Lung (tissue), 12 donors: ENCODE measurements around the gene ABR. TPM values are rescaled to one million over a fixed set of nuclear protein-coding genes. Genes with fewer than 3 reads are reported as not detected.

Experiments used
- ATAC-seq: fragments of 200-7000 bp; cut with Tn5 transposase; one replicate; pipeline ENCODE4 v1.9.1; 2020; ENCODE audit warnings: moderate number of reproducible peaks; ENCODE audit not compliant: insufficient read depth, low FRiP score
- DNase-seq, 3 donors: peaks; one replicate each; pipeline ENCODE4 v3.0.0-alpha.2; 2013 to 2017
- H3K27ac ChIP-seq, 2 donors: one replicate each; pipeline ENCODE4 v1.5.1; 2013; ENCODE audit warnings: mild to moderate bottlenecking in 2 of 2, moderate library complexity in 2 of 2, control low read depth in 1 of 2, inconsistent platforms in 1 of 2, low read depth in 1 of 2, low read length in 1 of 2
- H3K27me3 ChIP-seq, 3 donors: one replicate each; pipeline ENCODE4 v1.5.1; 2013; ENCODE audit warnings: low read length in 2 of 3; ENCODE audit not compliant: control insufficient read depth in 3 of 3, insufficient read depth in 3 of 3
- H3K36me3 ChIP-seq, 4 donors: one replicate each; pipeline ENCODE4 v1.5.1; 2013; ENCODE audit warnings: low read length in 4 of 4, mild to moderate bottlenecking in 1 of 4, moderate library complexity in 1 of 4; ENCODE audit not compliant: control insufficient read depth in 4 of 4, insufficient read depth in 4 of 4
- H3K4me1 ChIP-seq, 5 donors: one replicate each; pipeline ENCODE4 v1.5.1; 2013; ENCODE audit warnings: low read length in 5 of 5, mild to moderate bottlenecking in 2 of 5, moderate library complexity in 1 of 5; ENCODE audit not compliant: control insufficient read depth in 5 of 5, insufficient read depth in 5 of 5
- H3K4me3 ChIP-seq: one replicate; pipeline ENCODE4 v1.5.1; 2013; ENCODE audit warnings: mild to moderate bottlenecking, control low read depth, moderate library complexity
- H3K9ac ChIP-seq, 2 donors: one replicate each; pipeline ENCODE4 v1.5.1; 2013; ENCODE audit warnings: low read length in 2 of 2, control low read depth in 1 of 2; ENCODE audit not compliant: insufficient read depth in 1 of 2
- H3K9me3 ChIP-seq, 4 donors: one replicate each; pipeline ENCODE4 v1.5.1; 2013; ENCODE audit warnings: low read length in 3 of 4, mild to moderate bottlenecking in 1 of 4, moderate library complexity in 1 of 4; ENCODE audit not compliant: control insufficient read depth in 4 of 4, insufficient read depth in 3 of 4
- WGBS, 2 donors: extraction: QIAGEN DNeasy Blood & Tissue Kit; methylation state at CpG; one replicate each; pipeline ENCODE4 v1.1.7; 2013; 5-methylcytosine and 5-hydroxymethylcytosine counted together
- polyA plus RNA-seq, 2 donors: library from polyadenylated mRNA; stranded (reverse); fragments of 200-250 nt; gene quantifications; one replicate each; pipeline ENCODE4 v1.2.1, GENCODE V29; 2013
- total RNA-seq, 2 donors: library from RNA; depleted of rRNA in 1 of 2; stranded (reverse); fragments of >200 nt in 1 of 2; gene quantifications; one replicate each; pipeline ENCODE4 v1.2.1, GENCODE V29; 2014 to 2021
- TF ChIP-seq, protein P1 (sequence below): IDR thresholded peaks from 2 replicates; pipeline ENCODE4 v1.5.1; 2012; ENCODE audit warnings: mild to moderate bottlenecking; ENCODE audit errors: control extremely low read depth, extremely low read depth
- donor health status: control.
- donor health status: control.
- donor health status: Bipolar disorder and iron deficiency.
- donor health status: healthy.
- donor health status: DM: yes; HTN: yes; CAD: no.

Gene ABR
- total and polyA plus RNA-seq, 4 donors = 54.8 to 187 (median 70.2) TPM

DNA sequence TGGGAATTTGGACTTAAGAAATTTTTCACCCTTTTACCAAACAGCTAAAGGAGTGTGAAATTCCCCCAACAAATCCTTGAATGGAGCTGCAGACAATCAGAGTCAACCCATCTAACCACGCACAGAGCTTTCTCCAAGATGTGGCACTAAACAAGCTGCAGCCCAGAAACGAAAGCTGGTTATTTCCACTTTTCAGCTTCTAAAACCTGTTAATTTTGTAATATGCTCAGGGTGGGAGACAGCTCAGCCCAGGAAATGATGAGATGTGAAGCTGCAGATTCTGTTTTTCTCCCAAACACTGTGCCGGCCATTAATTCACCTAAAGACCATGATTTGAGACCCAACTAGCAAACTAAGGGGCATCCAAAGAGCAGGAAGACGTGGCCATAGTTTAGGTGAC, 33.2 kb upstream of the ABR start:
- H3K4me1 ChIP-seq = peaks cover 0 to 3% (median 0%) of the 10 kb centered on the region in 5 donors
- H3K4me3 ChIP-seq = no peak overlapping the region
- no peak overlapping the region for H3K27ac ChIP-seq
- ATAC-seq = no peak
- TF ChIP-seq, protein P1, sequence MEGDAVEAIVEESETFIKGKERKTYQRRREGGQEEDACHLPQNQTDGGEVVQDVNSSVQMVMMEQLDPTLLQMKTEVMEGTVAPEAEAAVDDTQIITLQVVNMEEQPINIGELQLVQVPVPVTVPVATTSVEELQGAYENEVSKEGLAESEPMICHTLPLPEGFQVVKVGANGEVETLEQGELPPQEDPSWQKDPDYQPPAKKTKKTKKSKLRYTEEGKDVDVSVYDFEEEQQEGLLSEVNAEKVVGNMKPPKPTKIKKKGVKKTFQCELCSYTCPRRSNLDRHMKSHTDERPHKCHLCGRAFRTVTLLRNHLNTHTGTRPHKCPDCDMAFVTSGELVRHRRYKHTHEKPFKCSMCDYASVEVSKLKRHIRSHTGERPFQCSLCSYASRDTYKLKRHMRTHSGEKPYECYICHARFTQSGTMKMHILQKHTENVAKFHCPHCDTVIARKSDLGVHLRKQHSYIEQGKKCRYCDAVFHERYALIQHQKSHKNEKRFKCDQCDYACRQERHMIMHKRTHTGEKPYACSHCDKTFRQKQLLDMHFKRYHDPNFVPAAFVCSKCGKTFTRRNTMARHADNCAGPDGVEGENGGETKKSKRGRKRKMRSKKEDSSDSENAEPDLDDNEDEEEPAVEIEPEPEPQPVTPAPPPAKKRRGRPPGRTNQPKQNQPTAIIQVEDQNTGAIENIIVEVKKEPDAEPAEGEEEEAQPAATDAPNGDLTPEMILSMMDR = no peak
- H3K36me3 ChIP-seq = no peaks in the 10 kb centered on the region
- DNase-seq = no peak
- 51 to 57% methylated on average over 4 of the region's 4 CpGs for WGBS, 2 donors
- H3K9ac ChIP-seq = no peak overlapping the region
- H3K27me3 ChIP-seq = peaks cover 0 to 17% (median 3%) of the 10 kb centered on the region in 3 donors
- H3K9me3 ChIP-seq = no peaks in the 10 kb centered on the region

DNA sequence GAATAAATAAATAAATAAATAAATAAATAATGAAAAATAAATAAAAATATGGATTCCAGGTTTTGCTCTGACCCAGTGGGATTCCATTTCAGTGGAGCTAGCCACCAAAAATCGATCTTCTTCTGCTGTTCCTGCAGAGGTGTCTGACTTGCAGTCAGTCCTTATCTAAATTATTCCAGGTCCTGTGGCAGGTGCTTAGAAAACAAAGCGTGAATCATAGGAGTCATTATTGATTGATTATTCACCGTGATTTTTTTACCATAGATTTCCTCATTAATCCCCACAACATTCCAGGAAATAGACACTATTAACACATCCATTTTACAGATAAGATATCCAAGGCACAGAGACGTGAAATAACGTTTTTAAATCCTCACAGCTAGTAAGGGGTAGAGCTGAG, 31.5 kb upstream of the ABR start:
- TF ChIP-seq, protein P1 = no peak
- no peak overlapping the region for H3K27ac ChIP-seq
- DNase-seq = no peak
- no peak overlapping the region for H3K9ac ChIP-seq
- ATAC-seq = no peak
- peaks cover 0 to 3% (median 0%) of the 10 kb centered on the region in 5 donors for H3K4me1 ChIP-seq
- no peaks in the 10 kb centered on the region for H3K36me3 ChIP-seq
- H3K4me3 ChIP-seq = no peak overlapping the region
- H3K9me3 ChIP-seq = no peaks in the 10 kb centered on the region
- H3K27me3 ChIP-seq = peaks cover 0 to 10% (median 0%) of the 10 kb centered on the region in 3 donors
- 79 to 84% methylated on average over 5 of the region's 5 CpGs for WGBS, 2 donors

DNA sequence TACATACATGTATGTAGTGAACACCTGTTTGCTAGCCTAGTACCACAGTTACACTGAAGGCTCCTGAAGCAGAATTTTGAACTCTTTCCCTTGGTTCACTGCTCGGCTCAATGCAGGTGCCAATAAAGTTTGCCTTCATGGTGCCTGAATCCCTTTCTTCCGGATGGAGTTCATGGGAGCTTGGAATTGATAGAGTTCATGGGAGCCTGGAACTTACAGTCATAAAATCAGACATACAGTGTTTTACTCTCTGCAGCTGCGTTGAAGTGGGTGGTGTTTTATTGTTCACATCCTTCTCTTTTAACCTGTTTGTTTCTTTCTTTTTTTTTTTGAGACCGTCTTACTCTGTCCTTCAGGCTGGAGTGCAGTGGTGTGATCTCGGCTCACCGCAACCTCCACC, 29.2 kb upstream of the ABR start:
- WGBS, 2 donors = 87 to 94% methylated on average over 6 of the region's 6 CpGs
- TF ChIP-seq, protein P1 = no peak
- no peaks in the 10 kb centered on the region for H3K9me3 ChIP-seq
- no peaks in the 10 kb centered on the region for H3K36me3 ChIP-seq
- peaks cover 0 to 3% (median 0%) of the 10 kb centered on the region in 5 donors for H3K4me1 ChIP-seq
- DNase-seq = no peak
- H3K9ac ChIP-seq = no peak overlapping the region
- no peak overlapping the region for H3K27ac ChIP-seq
- ATAC-seq = no peak
- peaks cover 0 to 12% (median 0%) of the 10 kb centered on the region in 3 donors for H3K27me3 ChIP-seq
- H3K4me3 ChIP-seq = no peak overlapping the region

DNA sequence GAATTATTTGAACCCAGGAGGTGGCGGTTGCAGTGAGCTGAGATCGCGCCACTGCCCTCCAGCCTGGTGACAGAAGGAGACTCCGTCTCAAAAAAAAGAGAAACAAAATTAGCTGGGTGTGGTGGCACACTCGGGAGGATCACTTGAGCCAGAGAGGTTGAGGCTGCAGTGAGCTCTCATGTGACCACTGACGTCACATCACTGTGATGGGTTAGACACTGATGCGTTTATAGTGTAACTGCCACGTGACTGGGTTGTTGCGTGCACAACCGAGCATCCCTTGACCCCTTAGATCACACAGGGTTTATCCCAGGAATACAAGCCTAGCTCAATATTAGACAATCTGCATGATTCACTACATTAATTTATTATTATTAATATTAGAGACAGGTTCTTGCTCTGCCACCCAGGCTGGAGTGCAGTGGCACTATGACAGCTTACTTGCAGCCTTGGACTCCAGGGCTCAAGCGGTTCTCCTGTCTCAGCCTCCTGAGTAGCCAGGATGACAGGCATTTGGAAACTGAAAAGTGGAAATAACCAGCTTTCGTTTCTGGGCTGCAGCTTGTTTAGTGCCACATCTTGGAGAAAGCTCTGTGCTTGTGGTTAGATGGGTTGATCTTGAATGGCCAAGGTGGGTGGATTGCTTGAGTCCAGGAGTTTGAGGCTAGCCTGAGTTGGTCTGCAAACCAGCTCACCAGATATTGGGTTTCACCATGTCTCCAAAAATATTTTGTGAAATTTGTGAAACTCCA, 26.4 kb upstream of the ABR start:
- TF ChIP-seq, protein P1 = no peak
- ATAC-seq = no peak
- Histone ChIP-seq H3K9ac (no peak overlapping the region), H3K27ac (no peak overlapping the region), H3K9me3 (no peaks in the 10 kb centered on the region), H3K4me3 (no peak overlapping the region), H3K36me3 (no peaks in the 10 kb centered on the region), H3K27me3 (peaks cover 0 to 12% (median 0%) of the 10 kb centered on the region in 3 donors), H3K4me1 (peaks cover 0 to 6% (median 0%) of the 10 kb centered on the region in 5 donors)
- DNase-seq = no peak
- WGBS, 2 donors = 72 to 77% methylated on average over 12 of the region's 12 CpGs
